Suppressor macrophage treated with lipopolysaccharide for 1 hour (primary cell): ENCODE measurements around the gene LRRC17.
"Not testable (repeated sequence)": the region's sequence is repeated elsewhere in the genome, so short reads cannot be mapped to it uniquely, and the experiment has no call there.

Source experiments
- DNase-seq, 3 donors: peaks; one replicate each; pipeline ENCODE4 v3.0.0-alpha.2; 2020 to 2022

The LRRC17 gene

GRCh38 chr7:102897856-102898531, 14.8 kb upstream of the LRRC17 start:
- DNase-seq, result peak; percentile 40 to 51 (median 41)

- peak; percentile 45 to 58 (median 57) for DNase-seq
These were observed 14.3 kb upstream of the LRRC17 start for GRCh38 chr7:102898532-102898859.

GRCh38 chr7:102902052-102902451, 10.7 kb upstream of the LRRC17 start:
- DNase-seq, result not testable (repeated sequence)

DNA sequence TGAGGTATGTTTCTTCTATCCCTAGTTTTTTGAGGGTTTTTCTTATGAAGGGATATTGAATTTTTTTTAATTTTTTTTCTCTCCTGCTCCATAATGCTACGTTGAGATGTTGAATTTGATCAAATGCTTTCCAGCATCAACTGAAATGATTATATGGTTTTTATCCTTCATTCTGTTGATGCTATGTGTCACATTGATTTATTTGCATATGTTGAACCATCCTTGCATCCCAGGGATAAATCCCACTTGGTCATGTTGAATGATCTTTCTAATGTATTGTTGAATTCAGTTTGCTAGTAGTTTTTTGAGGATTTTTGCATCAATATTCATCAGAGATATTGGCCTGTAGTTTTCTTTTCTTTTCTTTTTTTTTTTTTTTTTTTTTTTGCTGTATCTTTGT, 9.2 kb upstream of the LRRC17 start:
- DNase-seq, result not testable (repeated sequence)

GRCh38 chr7:102908676-102909075, 4.1 kb upstream of the LRRC17 start:
- no peak for DNase-seq

- DNase-seq, result no peak
These were observed 1.0 kb downstream of the LRRC17 start for GRCh38 chr7:102913826-102914225.

DNA sequence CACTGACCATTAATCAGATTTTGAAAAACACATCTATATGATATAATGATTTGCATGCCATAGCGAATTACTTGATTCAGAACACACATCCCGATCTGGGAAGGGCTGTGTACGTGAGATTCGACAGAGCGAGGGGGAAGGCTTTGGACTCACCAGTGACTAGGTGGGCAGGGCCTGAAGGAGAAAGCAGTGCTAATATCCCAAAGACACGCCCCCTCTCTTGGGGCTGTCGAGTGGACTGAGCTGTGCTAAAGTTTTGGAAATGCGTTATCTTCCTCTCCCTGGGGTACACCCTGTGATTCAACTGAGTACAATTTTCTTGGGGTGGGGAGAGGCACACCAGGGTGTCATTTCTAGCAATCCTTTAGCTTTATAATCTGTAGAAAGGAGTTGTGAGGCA, 1.8 kb downstream of the LRRC17 start:
- no peak for DNase-seq

- no peak for DNase-seq
These were observed 3.6 kb downstream of the LRRC17 start for GRCh38 chr7:102916426-102916825.

DNA sequence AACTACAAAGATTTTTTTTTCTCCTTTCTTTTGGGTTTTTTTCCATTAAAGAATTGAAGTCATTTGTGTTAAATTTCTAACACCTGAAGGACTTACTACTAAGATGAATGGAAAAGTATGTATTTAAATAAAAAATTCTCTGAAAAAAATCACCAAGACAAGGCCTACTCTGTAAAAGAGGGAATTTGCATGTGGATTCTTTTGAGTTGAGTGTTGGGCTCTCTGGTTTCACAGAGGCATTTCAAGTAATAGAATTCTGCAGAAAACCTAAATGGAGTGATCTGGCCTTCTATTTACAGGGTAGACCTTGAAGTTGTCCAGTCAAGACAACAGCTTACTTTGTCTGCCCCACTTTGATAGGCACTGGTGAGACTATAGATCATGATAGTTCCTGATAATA, 4.1 kb downstream of the LRRC17 start:
- DNase-seq, result no peak

DNA sequence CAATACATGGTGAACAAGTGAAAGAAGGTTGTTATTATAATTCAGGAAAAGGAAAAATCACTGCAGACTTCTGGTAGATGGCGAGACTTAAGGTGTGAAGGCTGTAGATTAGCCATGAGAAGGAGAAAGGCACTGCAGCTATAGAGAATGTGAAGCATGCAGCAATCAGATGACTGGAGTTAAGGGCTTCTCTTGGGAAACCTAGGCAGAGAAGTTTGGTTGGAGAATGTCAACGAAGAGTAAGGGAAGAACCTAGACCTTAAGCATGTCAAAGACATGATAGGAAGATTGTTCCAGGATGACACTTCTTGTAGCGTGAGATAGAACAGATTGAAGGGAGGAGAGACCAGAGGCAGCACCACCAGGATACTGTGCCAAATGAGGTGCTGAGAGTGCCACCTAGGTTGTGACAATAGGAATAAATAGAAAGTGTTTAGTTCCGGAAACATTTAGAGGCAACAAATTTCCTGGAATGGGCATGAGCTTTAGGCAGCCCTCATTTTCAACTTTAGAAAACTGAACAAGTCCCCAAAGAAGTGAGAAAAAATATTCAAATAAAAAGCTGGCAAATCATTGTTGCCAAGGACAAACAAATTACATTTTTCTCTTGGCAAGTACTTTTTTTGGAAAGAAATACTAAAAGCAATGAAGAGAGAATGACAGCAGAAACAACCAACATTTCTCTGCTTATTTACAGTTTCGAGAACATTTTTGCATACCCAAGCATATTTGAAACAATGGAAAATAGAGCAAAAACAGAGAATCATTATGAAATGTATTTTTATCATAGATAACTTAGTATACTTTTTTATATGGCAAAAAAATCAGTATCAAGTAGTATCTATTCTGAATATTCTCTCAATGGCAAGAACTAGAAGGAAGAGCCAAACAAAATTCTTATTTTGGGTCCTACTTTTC, 4.9 kb downstream of the LRRC17 start:
- peak in 1 of 3 donors; percentile 2 for DNase-seq

GRCh38 chr7:102918845-102919244, 6.0 kb downstream of the LRRC17 start:
- no peak for DNase-seq

DNA sequence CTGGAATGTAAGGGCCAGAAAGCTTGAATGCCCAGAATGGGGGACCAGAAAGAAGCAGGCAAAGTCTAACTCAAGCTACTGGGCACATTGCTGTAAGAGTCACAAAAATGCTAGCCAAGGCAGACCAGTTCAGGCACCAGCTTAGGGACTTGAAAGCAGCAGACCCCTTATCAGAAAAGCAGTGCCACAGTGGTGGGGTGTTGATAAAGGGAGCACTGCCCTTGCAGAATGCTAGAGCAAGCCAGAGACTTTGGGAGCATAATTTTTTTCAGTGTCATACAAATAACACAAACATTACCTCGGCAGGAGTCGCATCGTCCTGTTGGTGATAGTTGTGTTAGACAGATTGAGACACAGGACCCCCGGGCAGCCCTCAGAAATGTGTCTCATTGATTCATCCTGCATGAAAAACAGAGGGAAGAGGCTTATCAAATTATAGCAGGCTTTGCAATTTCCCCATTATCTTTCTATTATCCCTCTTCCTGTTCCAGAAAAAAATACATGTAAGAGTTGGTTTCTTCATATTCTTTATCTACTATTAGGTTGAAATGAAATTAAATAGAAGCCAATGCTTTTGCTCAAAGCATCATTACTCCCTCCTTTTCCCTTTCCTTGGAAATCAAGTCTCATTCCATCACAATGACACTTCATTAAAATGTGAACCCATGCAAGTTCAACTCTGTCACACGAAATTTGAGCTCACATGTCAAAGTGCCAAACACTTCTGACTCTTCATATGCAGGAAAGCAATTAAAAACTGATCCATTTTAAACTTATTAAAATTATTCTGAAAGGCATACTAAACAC, 13.4 kb downstream of the LRRC17 start:
- DNase-seq, result no peak

GRCh38 chr7:102926783-102927140, 14.0 kb downstream of the LRRC17 start:
- no peak for DNase-seq

- DNase-seq, result no peak
These were observed 14.6 kb downstream of the LRRC17 start for GRCh38 chr7:102927312-102927933.

- no peak for DNase-seq
These were observed 19.0 kb downstream of the LRRC17 start for GRCh38 chr7:102931757-102932156.

GRCh38 chr7:102933763-102934162, 21.0 kb downstream of the LRRC17 start:
- DNase-seq, result no peak

DNA sequence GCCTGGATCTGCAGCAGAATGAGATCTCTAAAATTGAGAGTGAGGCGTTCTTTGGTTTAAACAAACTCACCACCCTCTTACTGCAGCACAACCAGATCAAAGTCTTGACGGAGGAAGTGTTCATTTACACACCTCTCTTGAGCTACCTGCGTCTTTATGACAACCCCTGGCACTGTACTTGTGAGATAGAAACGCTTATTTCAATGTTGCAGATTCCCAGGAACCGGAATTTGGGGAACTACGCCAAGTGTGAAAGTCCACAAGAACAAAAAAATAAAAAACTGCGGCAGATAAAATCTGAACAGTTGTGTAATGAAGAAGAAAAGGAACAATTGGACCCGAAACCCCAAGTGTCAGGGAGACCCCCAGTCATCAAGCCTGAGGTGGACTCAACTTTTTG, 21.4 kb downstream of the LRRC17 start:
- no peak for DNase-seq

DNA sequence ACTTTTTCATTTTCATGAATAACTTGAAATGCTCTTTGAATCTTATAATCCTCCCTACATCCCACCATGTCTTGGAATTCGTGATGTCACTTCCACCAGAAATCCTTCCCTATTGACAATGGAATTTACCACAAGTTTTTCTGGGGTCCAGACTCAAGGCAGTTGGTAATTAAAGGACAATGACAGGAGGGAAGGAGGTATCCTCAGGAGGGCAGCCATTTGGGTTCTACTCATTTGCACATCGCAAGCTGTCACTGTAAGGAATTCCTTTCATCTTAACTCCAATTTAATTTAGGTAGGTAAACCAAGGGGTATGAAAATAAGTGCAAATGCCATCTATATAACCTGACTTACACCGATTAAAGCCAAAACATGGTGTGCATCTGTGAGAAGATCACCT, 21.9 kb downstream of the LRRC17 start:
- no peak for DNase-seq

DNA sequence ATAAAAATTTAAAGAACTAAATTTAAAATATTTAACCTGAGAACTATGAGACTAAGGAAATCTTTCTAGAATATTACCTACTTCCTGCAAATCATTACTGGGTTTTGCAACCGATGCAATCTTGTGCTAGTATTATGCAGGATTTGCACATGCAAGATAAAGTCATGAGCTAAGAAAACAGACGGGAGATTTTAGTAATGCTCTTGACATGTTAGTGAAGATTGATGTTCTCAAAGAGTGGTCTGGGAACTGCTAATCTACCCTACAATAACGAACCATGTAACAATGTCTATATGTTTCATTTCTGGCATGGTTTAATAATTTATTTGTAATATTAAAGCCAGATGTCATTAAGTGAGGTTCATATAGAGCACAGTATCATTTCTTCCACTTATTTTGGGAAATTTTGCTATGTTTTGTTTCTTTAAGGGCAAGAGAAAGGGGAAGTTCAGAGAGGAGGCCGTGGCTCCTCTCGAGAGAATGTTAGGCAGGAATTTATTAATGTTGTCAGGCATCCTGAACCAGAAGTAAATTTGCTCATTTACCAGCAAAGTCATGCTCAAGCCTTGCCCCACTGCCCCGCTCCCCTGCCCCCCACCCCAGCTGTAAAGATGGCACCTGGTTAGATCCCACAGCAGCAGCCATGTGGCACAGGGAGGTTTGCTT, 22.8 kb downstream of the LRRC17 start:
- peak; percentile 16 to 34 (median 30) for DNase-seq

DNA sequence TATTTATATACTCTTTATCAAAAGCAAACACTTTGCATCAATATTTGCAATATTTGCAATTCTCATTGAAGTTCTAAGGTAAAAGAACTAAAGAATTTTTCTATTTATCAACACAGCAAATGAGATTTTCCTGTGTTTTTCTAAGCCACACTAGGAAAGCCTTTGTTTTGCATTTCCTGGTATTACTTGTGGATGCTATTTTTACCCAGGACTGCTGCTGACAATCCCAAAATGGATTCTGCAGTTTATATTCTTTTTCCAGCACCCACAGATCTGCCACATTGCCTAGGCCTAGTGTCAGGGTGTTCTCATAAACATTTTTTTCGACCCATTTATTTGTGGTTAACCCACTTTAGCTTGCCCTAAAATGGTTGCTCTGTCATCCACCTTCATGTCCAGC, 25.9 kb downstream of the LRRC17 start:
- DNase-seq, result no peak

- no peak for DNase-seq
These were observed 29.5 kb downstream of the LRRC17 start for GRCh38 chr7:102942181-102942866.

- DNase-seq, result no peak
These were observed 30.1 kb downstream of the LRRC17 start for GRCh38 chr7:102942868-102943267.
